SK-MEL-5 (cell line): ENCODE results near the gene SOBP. TPM values are rescaled to one million over a fixed set of nuclear protein-coding genes. Genes with fewer than 3 reads are reported as not detected.
"Not testable (repeated sequence)": the region's sequence is repeated elsewhere in the genome, so short reads cannot be mapped to it uniquely, and the experiment has no call there.

Experiments
- DNase-seq: peaks from one replicate; pipeline ENCODE4 v3.0.0-alpha.2; 2016; ENCODE audit warnings: low read depth, low spot score
- in situ Hi-C: cut with HindIII; loops from 2 replicates; pipeline ENCODE4 v1.10.0; 2016; ENCODE audit warnings: low sequenced_read_pairs, high pct_unique_total_duplicates, low pct_unique_long_range_greater_than_20kb
- polyA plus RNA-seq, 2 experiments: library from polyadenylated mRNA; depleted of rRNA; stranded (reverse); fragments of >200 nt; gene quantifications; 2 replicates each; pipeline ENCODE4 v1.2.3, GENCODE V29; 2015
- total RNA-seq: library from RNA; depleted of rRNA; stranded (reverse); fragments of >200 nt; shearing (Covaris generic); gene quantifications from 2 replicates; pipeline ENCODE4 v1.2.3, GENCODE V29; 2014; rRNA removed

Gene SOBP
- 1.6 and 2.4 TPM in 2 replicates for total RNA-seq
- polyA plus RNA-seq (2015; cell fraction: cytosol; rRNA removed), result 5.0 and 6.0 TPM in 2 replicates
- polyA plus RNA-seq (2015; cell fraction: nucleus; rRNA removed), result 7.5 and 8.4 TPM in 2 replicates

GRCh38 chr6:107489636-107490565 is at the start of gene SOBP:
SOBP (plus strand) TSS chr6:107490117; CDS start chr6:107490617, 500 bp downstream.
- in situ Hi-C loops, result no loop called here

GRCh38 chr6:107440936-107441335 is 49.0 kb upstream of the SOBP start:
- in situ Hi-C loops, result no loop called here
- no peak for DNase-seq

More at GRCh38 chr6:107489636-107490565, at the start of gene SOBP:
- DNase-seq, result peak; percentile 52

GRCh38 chr6:107441682-107442081 is 48.2 kb upstream of the SOBP start:
- in situ Hi-C loops, result no loop called here
- DNase-seq, result no peak

- in situ Hi-C loops, result no loop called here
- DNase-seq, result no peak
These were observed 46.8 kb upstream of the SOBP start for GRCh38 chr6:107442938-107443607.

GRCh38 chr6:107443608-107444267 is 46.2 kb upstream of the SOBP start:
- DNase-seq, result no peak
- in situ Hi-C loops, result no loop called here

GRCh38 chr6:107444277-107444676 is 45.6 kb upstream of the SOBP start:
- in situ Hi-C loops, result no loop called here

GRCh38 chr6:107447663-107448216 is 42.2 kb upstream of the SOBP start:
- DNase-seq, result no peak
- in situ Hi-C loops, result no loop called here

More at GRCh38 chr6:107444277-107444676, 45.6 kb upstream of the SOBP start:
- no peak for DNase-seq

GRCh38 chr6:107448776-107449175 is 41.1 kb upstream of the SOBP start:
- in situ Hi-C loops, result no loop called here
- no peak for DNase-seq

- DNase-seq, result peak; percentile 7
- in situ Hi-C loops, result no loop called here
These were observed 31.1 kb upstream of the SOBP start for GRCh38 chr6:107458672-107459282.

- in situ Hi-C loops, result no loop called here
- peak; percentile 96 for DNase-seq
These were observed 30.4 kb upstream of the SOBP start, which contains the start of gene PDSS2 for GRCh38 chr6:107459283-107460082. PDSS2 (minus strand) TSS chr6:107459564; CDS start chr6:107459285, 279 bp downstream.

GRCh38 chr6:107460083-107460631 is 29.8 kb upstream of the SOBP start:
- in situ Hi-C loops, result no loop called here
- DNase-seq, result peak; percentile 4

- in situ Hi-C loops, result no loop called here
These were observed 23.9 kb upstream of the SOBP start for GRCh38 chr6:107466062-107466461.

GRCh38 chr6:107470364-107470763 is 19.6 kb upstream of the SOBP start:
- in situ Hi-C loops, result no loop called here
- DNase-seq, result no peak

More at GRCh38 chr6:107466062-107466461, 23.9 kb upstream of the SOBP start:
- no peak for DNase-seq

GRCh38 chr6:107473660-107474059 is 16.3 kb upstream of the SOBP start:
- in situ Hi-C loops, result no loop called here
- DNase-seq, result no peak

- DNase-seq, in situ Hi-C loops: not testable (repeated sequence)
These were observed 14.6 kb upstream of the SOBP start for GRCh38 chr6:107475360-107475759.

- in situ Hi-C loops, DNase-seq: not testable (repeated sequence)
These were observed 14.1 kb upstream of the SOBP start for GRCh38 chr6:107475826-107476225.
